Activated T-cell treated with anti-CD3 and anti-CD28 coated beads, Interleukin-2, amount 50 U/mL, for 4 hours (primary cell): Measurements from ENCODE around the gene ZNF444. TPM values are rescaled to one million over a fixed set of nuclear protein-coding genes. Genes with fewer than 3 reads are reported as not detected.

Experiments
- ATAC-seq, 2 donors: fragments of 200-7000 bp; cut with Tn5 transposase; one replicate each; pipeline ENCODE4 v1.10.0; 2021
- DNase-seq: peaks from one replicate; pipeline ENCODE4 v3.0.0-alpha.2; 2020
- H3K27me3 Mint-ChIP-seq: one replicate; pipeline ENCODE4 v1.8.0; 2021; ENCODE audit warnings: low read depth, mixed read lengths
- H3K36me3 Mint-ChIP-seq: one replicate; pipeline ENCODE4 v1.8.0; 2022; ENCODE audit warnings: mixed read lengths; ENCODE audit not compliant: insufficient read depth
- H3K4me1 Mint-ChIP-seq: one replicate; pipeline ENCODE4 v1.8.0; 2021; ENCODE audit warnings: low read depth, mixed read lengths
- H3K4me3 Mint-ChIP-seq: one replicate; pipeline ENCODE4 v1.8.0; 2021; ENCODE audit warnings: mild to moderate bottlenecking, moderate library complexity, mixed read lengths
- H3K9me3 Mint-ChIP-seq: one replicate; pipeline ENCODE4 v1.8.0; 2021; ENCODE audit warnings: mixed read lengths
- total RNA-seq, 3 donors: library from RNA; stranded (reverse); gene quantifications; one replicate each; pipeline ENCODE4 v1.2.1, GENCODE V29; 2021

The ZNF444 gene
- total RNA-seq, 3 donors from 2014 or later, result 42.0 to 45.5 (median 44.9) TPM

DNA sequence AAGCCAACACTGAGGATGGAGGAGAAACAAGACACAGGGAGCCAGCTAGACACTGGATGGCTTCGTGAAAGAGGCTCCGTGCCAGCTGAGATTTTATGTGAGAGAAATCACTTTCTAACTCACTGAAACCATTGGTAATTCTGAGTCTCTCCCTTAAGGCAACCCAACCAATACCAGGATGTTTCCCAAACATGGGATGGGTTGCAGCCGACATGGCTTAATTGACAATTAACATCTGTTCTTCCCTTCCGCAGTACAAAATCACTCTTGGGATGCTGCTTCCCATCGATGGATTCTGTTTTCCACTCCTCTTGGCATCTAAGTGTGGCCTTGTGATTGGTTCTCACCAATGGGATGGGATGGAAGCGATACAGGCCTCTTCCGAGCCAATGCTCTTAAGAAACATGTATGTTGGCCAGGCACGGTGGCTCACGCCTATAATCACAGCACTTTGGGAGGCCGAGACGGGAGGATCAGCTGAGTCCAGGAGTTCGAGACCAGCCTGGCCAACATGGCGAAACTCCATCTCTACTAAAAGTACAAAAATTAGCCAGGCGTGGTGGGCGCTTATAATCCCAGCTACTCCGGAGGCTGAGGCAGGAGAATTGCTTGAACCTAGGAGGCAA, 17.7 kb upstream of the ZNF444 start:
- H3K4me3 Mint-ChIP-seq, result no peak overlapping the region
- no peak for DNase-seq
- H3K27me3 Mint-ChIP-seq, result no peaks in the 10 kb centered on the region
- H3K36me3 Mint-ChIP-seq, result no peaks in the 10 kb centered on the region
- peaks cover 36% of the 10 kb centered on the region for H3K4me1 Mint-ChIP-seq
- H3K9me3 Mint-ChIP-seq, result no peaks in the 10 kb centered on the region
- ATAC-seq, result no peak

DNA sequence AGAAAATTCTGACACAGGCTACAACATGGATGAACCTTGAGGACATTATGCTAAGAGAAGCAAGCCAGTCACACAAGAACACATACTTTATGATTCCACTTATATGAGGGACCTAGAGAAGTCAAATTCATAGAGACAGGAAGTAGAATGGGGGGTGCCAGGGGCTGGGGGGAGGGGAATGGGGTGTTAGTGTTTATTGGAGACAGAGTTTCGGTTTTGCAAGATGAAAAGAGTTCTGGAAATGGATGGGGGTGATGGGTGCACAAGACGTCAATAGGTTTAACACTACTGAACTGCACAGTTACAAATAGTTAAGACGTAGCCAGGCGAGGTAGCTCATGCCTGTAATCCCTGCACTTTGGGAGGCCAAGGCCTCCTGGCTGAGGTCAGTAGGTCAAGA, 16.5 kb upstream of the ZNF444 start:
- Mint-ChIP-seq H3K4me1 (peaks cover 27% of the 10 kb centered on the region), H3K36me3 (no peaks in the 10 kb centered on the region), H3K27me3 (no peaks in the 10 kb centered on the region), H3K4me3 (no peak overlapping the region), H3K9me3 (no peaks in the 10 kb centered on the region)
- no peak for ATAC-seq
- DNase-seq, result no peak

GRCh38 chr19:56125806-56126590, 15.1 kb upstream of the ZNF444 start:
- Mint-ChIP-seq H3K4me3 (no peak overlapping the region), H3K9me3 (no peaks in the 10 kb centered on the region), H3K36me3 (no peaks in the 10 kb centered on the region), H3K27me3 (no peaks in the 10 kb centered on the region), H3K4me1 (peaks cover 22% of the 10 kb centered on the region)
- ATAC-seq (no peak), DNase-seq (no peak)

DNA sequence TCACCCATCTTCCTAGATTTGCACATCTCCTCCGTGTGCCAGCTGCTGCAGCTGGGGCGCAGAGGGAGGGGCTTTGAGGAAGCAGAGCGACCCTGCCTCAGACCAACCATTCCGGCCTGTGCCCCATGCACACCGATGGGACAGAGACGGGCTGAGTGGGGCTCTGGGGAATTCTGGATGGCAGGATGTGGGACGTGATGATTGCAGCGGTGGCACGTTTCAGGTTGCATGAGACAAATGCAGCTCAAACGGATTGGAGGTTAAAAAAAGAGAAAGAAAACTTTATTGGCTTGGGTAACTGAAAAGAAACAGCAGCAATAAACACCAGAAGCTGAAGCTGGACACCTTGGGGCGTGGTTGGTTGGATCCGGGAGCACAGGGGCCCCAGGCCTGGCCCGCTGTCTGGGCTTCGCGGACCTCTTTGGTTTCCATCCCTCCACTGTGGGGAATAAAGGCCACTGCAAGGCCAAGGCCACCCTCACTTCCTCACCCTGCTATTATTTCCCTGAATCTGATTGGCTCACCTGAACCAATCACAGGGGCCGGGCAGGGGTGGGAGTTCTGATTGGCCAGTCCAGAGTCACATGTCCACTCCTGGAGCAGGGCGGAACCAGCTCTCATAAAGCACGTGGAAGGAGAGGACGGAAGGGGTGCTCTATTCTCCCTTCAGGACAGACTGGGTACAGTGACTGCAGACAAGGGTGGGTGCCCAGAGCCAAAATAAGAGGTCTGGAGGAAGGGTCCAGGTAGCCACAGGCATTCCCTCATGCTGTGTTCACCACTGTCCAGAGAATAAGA, 13.9 kb upstream of the ZNF444 start:
- Mint-ChIP-seq H3K9me3 (no peaks in the 10 kb centered on the region), H3K36me3 (no peaks in the 10 kb centered on the region), H3K4me3 (no peak overlapping the region), H3K27me3 (no peaks in the 10 kb centered on the region), H3K4me1 (peaks cover 16% of the 10 kb centered on the region)
- no peak for DNase-seq
- no peak for ATAC-seq

DNA sequence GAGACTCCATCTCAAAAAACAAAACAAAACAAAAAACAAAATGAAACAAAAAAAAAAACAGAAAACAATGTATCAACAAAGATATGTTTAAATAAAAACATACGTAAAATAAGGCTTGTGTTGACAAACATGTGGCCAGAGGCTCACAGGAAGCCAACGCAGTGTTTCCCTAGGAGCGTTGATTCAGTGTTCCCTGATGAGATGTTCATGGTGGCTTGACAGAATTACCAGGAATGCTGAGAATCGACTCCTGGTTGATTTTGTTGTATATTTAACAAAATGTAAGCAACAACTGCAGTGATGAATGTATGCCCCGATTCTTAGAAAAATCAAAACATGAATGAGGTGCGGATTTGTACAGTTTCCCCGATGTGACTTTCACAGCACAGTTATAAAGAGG, 11.1 kb upstream of the ZNF444 start:
- Mint-ChIP-seq H3K36me3 (no peaks in the 10 kb centered on the region), H3K9me3 (no peaks in the 10 kb centered on the region), H3K27me3 (peaks cover 2% of the 10 kb centered on the region), H3K4me3 (no peak overlapping the region), H3K4me1 (peaks cover 2% of the 10 kb centered on the region)
- no peak for ATAC-seq
- no peak for DNase-seq

GRCh38 chr19:56131651-56132050, 9.4 kb upstream of the ZNF444 start:
- no peak for ATAC-seq
- DNase-seq, result no peak
- Mint-ChIP-seq H3K4me1 (no peaks in the 10 kb centered on the region), H3K27me3 (peaks cover 2% of the 10 kb centered on the region), H3K36me3 (no peaks in the 10 kb centered on the region), H3K4me3 (no peak overlapping the region), H3K9me3 (no peaks in the 10 kb centered on the region)

GRCh38 chr19:56132316-56132822, 8.7 kb upstream of the ZNF444 start:
- ATAC-seq (no peak), DNase-seq (no peak)
- no peaks in the 10 kb centered on the region for H3K36me3 Mint-ChIP-seq
- no peaks in the 10 kb centered on the region for H3K9me3 Mint-ChIP-seq
- H3K4me3 Mint-ChIP-seq, result no peak overlapping the region
- H3K4me1 Mint-ChIP-seq, result no peaks in the 10 kb centered on the region
- peaks cover 2% of the 10 kb centered on the region for H3K27me3 Mint-ChIP-seq

- Mint-ChIP-seq H3K9me3 (no peaks in the 10 kb centered on the region), H3K36me3 (no peaks in the 10 kb centered on the region), H3K27me3 (peaks cover 2% of the 10 kb centered on the region), H3K4me1 (peaks cover 1% of the 10 kb centered on the region), H3K4me3 (no peak overlapping the region)
- DNase-seq, result no peak
- ATAC-seq, result no peak
Measured at GRCh38 chr19:56133858-56134653, 7.0 kb upstream of the ZNF444 start.

GRCh38 chr19:56134654-56134921, 6.5 kb upstream of the ZNF444 start:
- no peaks in the 10 kb centered on the region for H3K9me3 Mint-ChIP-seq
- no peak for DNase-seq
- ATAC-seq, result no peak
- no peak overlapping the region for H3K4me3 Mint-ChIP-seq
- no peaks in the 10 kb centered on the region for H3K36me3 Mint-ChIP-seq
- peaks cover 4% of the 10 kb centered on the region for H3K4me1 Mint-ChIP-seq
- H3K27me3 Mint-ChIP-seq, result peaks cover 2% of the 10 kb centered on the region

DNA sequence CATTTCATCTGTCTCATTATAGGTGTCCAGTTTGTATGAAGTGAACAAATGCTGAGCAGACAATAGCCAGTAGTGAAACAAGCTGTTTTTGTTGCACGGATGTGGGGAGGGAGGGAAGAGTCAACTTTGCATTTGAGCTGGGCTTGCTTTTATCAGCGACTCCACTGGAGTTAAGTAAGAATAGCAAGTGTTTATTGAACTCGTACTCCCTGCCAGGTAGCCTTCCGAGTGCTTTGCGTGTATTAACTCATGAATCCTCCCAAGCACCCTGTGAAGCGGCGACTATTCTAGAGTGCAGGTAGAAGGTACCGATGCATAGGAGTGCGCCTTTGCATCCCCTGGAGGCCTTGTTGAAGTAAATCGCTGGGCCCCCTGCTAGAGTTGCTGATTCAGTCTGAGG, 4.7 kb upstream of the ZNF444 start:
- H3K36me3 Mint-ChIP-seq, result no peaks in the 10 kb centered on the region
- no peak overlapping the region for H3K4me3 Mint-ChIP-seq
- ATAC-seq (no peak), DNase-seq (no peak)
- peaks cover 2% of the 10 kb centered on the region for H3K27me3 Mint-ChIP-seq
- H3K9me3 Mint-ChIP-seq, result no peaks in the 10 kb centered on the region
- H3K4me1 Mint-ChIP-seq, result peaks cover 15% of the 10 kb centered on the region

DNA sequence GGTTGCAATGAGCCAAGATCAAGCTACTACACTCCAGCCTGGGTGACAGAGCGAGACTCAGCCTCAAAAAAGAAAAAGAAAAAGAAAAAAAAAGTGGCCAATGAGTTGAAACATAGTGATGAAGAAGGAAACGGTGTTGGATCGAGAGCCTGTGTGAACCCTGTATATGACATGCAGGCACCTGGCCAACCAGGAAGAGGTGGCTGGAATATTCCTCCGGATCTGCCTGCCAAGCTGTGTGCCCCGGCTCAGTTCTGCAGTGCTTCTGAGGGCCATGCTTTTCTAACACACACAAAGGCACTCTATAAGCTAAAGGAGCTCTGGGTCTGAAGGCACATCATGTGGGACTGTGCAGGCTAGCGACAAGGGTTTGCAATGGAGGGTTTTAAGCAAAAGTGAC, 3.7 kb upstream of the ZNF444 start:
- DNase-seq (no peak), ATAC-seq (no peak)
- H3K36me3 Mint-ChIP-seq, result no peaks in the 10 kb centered on the region
- no peak overlapping the region for H3K4me3 Mint-ChIP-seq
- no peaks in the 10 kb centered on the region for H3K9me3 Mint-ChIP-seq
- peaks cover under 1% of the 10 kb centered on the region for H3K27me3 Mint-ChIP-seq
- peaks cover 21% of the 10 kb centered on the region for H3K4me1 Mint-ChIP-seq

DNA sequence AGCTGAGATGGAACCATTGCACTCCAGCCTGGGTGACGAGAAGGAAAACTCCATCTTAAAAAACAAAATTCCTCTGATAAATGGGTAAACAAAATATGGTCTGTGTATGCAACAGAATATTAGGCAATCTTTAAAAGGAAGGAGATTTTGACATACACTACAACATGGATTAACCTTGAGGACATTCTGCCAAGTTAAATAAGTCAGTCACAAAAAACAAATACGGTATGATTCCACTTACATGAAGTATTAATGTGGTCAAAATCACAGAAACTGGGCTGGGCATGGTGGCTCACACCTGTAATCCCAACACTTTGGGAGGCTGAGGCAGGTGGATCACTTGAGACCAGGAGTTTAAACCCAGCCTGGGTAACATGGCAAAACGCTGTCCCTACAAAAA, 3.0 kb upstream of the ZNF444 start:
- peaks cover 21% of the 10 kb centered on the region for H3K4me1 Mint-ChIP-seq
- DNase-seq (no peak), ATAC-seq (no peak)
- no peak overlapping the region for H3K4me3 Mint-ChIP-seq
- no peaks in the 10 kb centered on the region for H3K36me3 Mint-ChIP-seq
- H3K27me3 Mint-ChIP-seq, result no peaks in the 10 kb centered on the region
- H3K9me3 Mint-ChIP-seq, result no peaks in the 10 kb centered on the region

- no peak for DNase-seq
- peaks cover 30% of the 10 kb centered on the region for H3K4me1 Mint-ChIP-seq
- no peaks in the 10 kb centered on the region for H3K27me3 Mint-ChIP-seq
Measured at GRCh38 chr19:56139847-56140582, 1.1 kb upstream of the ZNF444 start.

More at GRCh38 chr19:56139847-56140582, 1.1 kb upstream of the ZNF444 start:
- H3K4me3 Mint-ChIP-seq, result peak overlapping the region; percentile 87
- H3K9me3 Mint-ChIP-seq, result no peaks in the 10 kb centered on the region
- no peak for ATAC-seq
- H3K36me3 Mint-ChIP-seq, result no peaks in the 10 kb centered on the region
